ENCODE data around the gene MBIP. TPM values are rescaled to one million over a fixed set of nuclear protein-coding genes. Genes with fewer than 3 reads are reported as not detected.
A peak's percentile ranks its signal among the peaks of the same experiment; 100 is the strongest.

The MBIP gene
- total RNA-seq, 1 donor from 2014 or later = 23.0 TPM

DNA sequence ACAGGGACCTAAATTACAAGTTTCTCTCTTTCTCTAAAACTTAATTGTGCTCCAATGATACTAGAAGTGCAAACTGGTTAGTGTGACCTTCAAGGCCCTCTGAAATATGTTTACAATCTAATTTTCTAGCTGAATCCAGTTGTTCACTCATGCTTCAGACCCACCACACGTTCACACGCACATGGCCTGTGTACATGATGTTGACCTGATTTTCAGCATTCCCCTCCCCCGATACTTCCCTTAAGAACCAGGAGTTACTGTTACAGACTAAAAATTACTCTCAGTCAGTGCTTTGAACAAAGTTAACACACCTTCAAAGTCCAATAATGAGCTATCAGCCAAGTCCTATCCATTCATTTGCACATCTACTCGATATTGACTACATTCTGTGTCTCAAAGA is 16.5 kb downstream of the MBIP start:
- DNase-seq (ENCODE audit: low spot score) = no peak
- TF ChIP-seq, protein P1, sequence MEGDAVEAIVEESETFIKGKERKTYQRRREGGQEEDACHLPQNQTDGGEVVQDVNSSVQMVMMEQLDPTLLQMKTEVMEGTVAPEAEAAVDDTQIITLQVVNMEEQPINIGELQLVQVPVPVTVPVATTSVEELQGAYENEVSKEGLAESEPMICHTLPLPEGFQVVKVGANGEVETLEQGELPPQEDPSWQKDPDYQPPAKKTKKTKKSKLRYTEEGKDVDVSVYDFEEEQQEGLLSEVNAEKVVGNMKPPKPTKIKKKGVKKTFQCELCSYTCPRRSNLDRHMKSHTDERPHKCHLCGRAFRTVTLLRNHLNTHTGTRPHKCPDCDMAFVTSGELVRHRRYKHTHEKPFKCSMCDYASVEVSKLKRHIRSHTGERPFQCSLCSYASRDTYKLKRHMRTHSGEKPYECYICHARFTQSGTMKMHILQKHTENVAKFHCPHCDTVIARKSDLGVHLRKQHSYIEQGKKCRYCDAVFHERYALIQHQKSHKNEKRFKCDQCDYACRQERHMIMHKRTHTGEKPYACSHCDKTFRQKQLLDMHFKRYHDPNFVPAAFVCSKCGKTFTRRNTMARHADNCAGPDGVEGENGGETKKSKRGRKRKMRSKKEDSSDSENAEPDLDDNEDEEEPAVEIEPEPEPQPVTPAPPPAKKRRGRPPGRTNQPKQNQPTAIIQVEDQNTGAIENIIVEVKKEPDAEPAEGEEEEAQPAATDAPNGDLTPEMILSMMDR (IDR thresholded peaks at IDR 0.05; ENCODE audit: unreplicated experiment) = no peak
- Mint-ChIP-seq H3K9me3 (ENCODE audit: unreplicated experiment) (no peaks in the 10 kb centered on the region), H3K4me3 (ENCODE audit: unreplicated experiment) (no peak overlapping the region), H3K4me1 (ENCODE audit: unreplicated experiment) (no peaks in the 10 kb centered on the region), H3K27ac (ENCODE audit: unreplicated experiment) (no peak overlapping the region), H3K36me3 (ENCODE audit: low read depth, unreplicated experiment) (peaks cover 23% of the 10 kb centered on the region), H3K27me3 (ENCODE audit: unreplicated experiment) (no peaks in the 10 kb centered on the region)

DNA sequence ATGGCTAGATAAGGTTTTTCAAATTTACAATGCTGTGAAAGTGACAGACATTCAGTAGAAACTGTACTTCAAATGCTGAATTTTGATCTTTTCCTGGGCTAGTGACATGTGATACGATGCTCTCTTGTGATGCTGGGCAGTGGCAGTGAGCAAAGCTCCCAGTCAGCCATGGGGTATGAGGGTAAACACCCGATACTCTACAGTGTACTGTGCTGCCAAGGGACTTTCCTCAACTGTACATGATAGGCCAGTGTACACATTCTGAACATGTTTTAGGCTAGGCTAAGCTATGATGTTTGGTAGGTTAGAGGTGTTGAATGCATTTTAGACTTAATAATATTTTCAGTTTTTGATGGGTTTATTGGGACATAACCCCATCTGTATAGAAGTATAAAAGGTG is 17.6 kb downstream of the MBIP start:
- no peaks in the 10 kb centered on the region for H3K27me3 Mint-ChIP-seq (ENCODE audit: unreplicated experiment)
- no peak for DNase-seq (ENCODE audit: low spot score)
- H3K4me3 Mint-ChIP-seq (ENCODE audit: unreplicated experiment) = no peak overlapping the region
- H3K4me1 Mint-ChIP-seq (ENCODE audit: unreplicated experiment) = no peaks in the 10 kb centered on the region
- no peak overlapping the region for H3K27ac Mint-ChIP-seq (ENCODE audit: unreplicated experiment)
- H3K36me3 Mint-ChIP-seq (ENCODE audit: low read depth, unreplicated experiment) = peaks cover 24% of the 10 kb centered on the region
- no peaks in the 10 kb centered on the region for H3K9me3 Mint-ChIP-seq (ENCODE audit: unreplicated experiment)
- TF ChIP-seq, protein P1 (IDR thresholded peaks at IDR 0.05; ENCODE audit: unreplicated experiment) = no peak

DNA sequence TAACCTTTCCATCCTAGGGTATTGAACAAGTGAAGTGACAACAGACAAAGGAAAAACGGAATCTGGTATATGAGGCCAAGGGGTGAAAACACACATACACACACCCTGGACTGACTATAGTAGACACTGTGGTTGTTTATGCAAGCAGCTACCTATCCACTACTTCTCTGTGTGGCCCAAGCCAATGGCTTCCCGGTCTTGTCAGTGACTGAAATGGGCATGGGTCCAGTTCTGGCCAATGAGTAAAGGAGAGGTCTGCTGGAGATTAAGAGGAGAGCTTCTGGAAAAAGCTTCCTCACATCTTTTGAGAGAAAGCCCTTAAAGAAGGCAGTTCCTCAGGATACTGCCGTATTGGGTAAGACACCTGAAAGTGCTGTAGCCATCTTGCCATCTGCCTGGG is 19.3 kb downstream of the MBIP start:
- Mint-ChIP-seq H3K4me1 (ENCODE audit: unreplicated experiment) (peaks cover 6% of the 10 kb centered on the region), H3K27me3 (ENCODE audit: unreplicated experiment) (no peaks in the 10 kb centered on the region), H3K9me3 (ENCODE audit: unreplicated experiment) (no peaks in the 10 kb centered on the region), H3K36me3 (ENCODE audit: low read depth, unreplicated experiment) (peaks cover 31% of the 10 kb centered on the region), H3K27ac (ENCODE audit: unreplicated experiment) (no peak overlapping the region), H3K4me3 (ENCODE audit: unreplicated experiment) (no peak overlapping the region)
- TF ChIP-seq, protein P1 (IDR thresholded peaks at IDR 0.05; ENCODE audit: unreplicated experiment) = no peak
- DNase-seq (ENCODE audit: low spot score) = no peak

DNA sequence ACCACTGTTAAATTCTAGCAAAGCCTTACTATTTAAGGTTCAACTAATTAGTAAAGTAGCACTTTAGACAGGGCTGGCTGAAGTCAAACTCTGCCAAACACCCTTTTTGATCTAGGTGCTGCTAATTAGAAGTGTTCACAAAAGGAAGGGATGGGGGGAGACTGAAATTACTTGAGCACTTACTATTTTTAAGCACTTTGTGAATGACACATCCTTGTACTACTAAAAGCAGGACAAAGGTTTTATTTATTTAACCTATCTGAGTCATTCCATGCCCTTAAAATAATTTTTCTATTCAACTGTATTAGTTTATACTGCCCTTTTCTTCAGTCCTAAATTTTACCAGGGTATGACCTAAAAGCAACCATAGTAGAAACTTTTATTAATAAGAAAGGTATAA is 20.1 kb downstream of the MBIP start:
- Mint-ChIP-seq H3K4me3 (ENCODE audit: unreplicated experiment) (no peak overlapping the region), H3K36me3 (ENCODE audit: low read depth, unreplicated experiment) (peaks cover 24% of the 10 kb centered on the region), H3K27me3 (ENCODE audit: unreplicated experiment) (no peaks in the 10 kb centered on the region), H3K9me3 (ENCODE audit: unreplicated experiment) (no peaks in the 10 kb centered on the region), H3K4me1 (ENCODE audit: unreplicated experiment) (peaks cover 14% of the 10 kb centered on the region), H3K27ac (ENCODE audit: unreplicated experiment) (no peak overlapping the region)
- DNase-seq (ENCODE audit: low spot score) = no peak
- TF ChIP-seq, protein P1 (IDR thresholded peaks at IDR 0.05; ENCODE audit: unreplicated experiment) = no peak

DNA sequence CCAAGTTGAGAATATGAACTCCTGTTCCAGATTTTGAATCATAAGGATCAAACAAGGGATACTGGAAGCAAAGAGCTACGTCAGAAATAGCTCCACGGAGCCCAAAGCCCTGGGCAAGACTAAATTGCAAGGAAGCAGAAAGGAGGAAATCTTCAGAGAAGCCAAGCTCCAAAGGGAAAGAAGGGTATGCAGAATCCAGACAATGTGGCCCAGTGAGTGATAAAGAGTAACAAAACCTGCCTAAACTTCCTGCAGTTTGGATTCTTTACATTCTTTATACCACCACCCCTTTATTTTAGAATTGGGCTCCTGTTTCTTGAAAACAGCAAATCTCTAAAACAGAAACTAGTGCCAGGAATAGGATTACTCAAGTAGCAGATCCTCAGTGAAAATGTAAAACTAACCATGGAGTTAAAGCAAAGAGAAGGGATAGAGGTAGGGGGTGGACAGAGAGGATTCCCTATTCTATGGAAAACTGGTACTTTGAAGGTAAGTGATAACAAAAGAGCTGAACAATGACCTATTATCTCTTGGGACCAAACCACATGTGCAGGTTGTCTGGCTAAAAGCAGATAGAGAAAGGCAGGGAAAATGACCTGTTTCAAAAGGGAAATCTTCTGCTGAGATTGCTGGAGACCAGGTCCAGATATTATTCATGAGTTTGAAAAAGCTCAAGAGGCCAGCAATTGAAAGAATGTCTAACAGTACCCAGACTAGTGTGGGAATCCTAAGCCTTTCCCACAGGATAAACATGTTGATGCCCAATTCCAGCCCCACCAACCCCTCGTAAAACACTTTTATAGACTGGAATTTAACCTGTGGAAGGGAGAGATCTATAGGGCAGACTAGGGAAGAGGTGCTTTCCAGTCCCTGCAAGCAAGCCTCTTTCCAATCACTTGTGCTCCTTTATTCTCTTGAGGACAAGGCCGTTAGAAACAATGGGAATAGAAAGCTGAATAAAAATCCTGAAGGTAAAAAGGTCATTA is 24.5 kb downstream of the MBIP start:
- Mint-ChIP-seq H3K4me1 (ENCODE audit: unreplicated experiment) (peaks cover 14% of the 10 kb centered on the region), H3K36me3 (ENCODE audit: low read depth, unreplicated experiment) (peaks cover 13% of the 10 kb centered on the region), H3K27ac (ENCODE audit: unreplicated experiment) (peak overlapping the region; percentile 67), H3K27me3 (ENCODE audit: unreplicated experiment) (no peaks in the 10 kb centered on the region), H3K9me3 (ENCODE audit: unreplicated experiment) (no peaks in the 10 kb centered on the region), H3K4me3 (ENCODE audit: unreplicated experiment) (no peak overlapping the region)
- DNase-seq (ENCODE audit: low spot score) = no peak
- TF ChIP-seq, protein P1 (IDR thresholded peaks at IDR 0.05; ENCODE audit: unreplicated experiment) = no peak
